Ascending aorta (tissue), 2 donors: ENCODE measurements around the gene ATOSA. TPM values are rescaled to one million over a fixed set of nuclear protein-coding genes. Genes with fewer than 3 reads are reported as not detected.

Experiments
- DNase-seq, 2 donors: peaks; one replicate each; pipeline ENCODE4 v3.0.0-alpha.2; 2019; ENCODE audit warnings: low spot score in 2 of 2
- H3K27ac ChIP-seq, 2 donors: fragments of 200-600 bp; sonication (generic); one replicate each; pipeline ENCODE4 v1.5.1; 2016 to 2017; ENCODE audit warnings: mild to moderate bottlenecking in 1 of 2
- H3K27me3 ChIP-seq: fragments of 200-600 bp; sonication (generic); one replicate; pipeline ENCODE4 v1.5.1; 2017
- H3K36me3 ChIP-seq, 2 donors: fragments of 200-600 bp; sonication (generic); one replicate each; pipeline ENCODE4 v1.5.1; 2016
- H3K4me1 ChIP-seq, 2 donors: fragments of 200-600 bp; sonication (generic); one replicate each; pipeline ENCODE4 v1.5.1; 2016 to 2017; ENCODE audit warnings: mild to moderate bottlenecking in 1 of 2
- H3K4me3 ChIP-seq, 2 donors: fragments of 200-600 bp; sonication (generic); one replicate each; pipeline ENCODE4 v1.5.1; 2016 to 2017; ENCODE audit warnings: mild to moderate bottlenecking in 1 of 2
- H3K9me3 ChIP-seq, 2 donors: fragments of 200-600 bp; sonication (generic); one replicate each; pipeline ENCODE4 v1.5.1; 2016
- CTCF ChIP-seq, 3 experiments: fragments of 200-600 bp in 2 of 3; fragments of 450-650 bp in 1 of 3; sonication (generic) in 2 of 3; IDR thresholded peaks; one replicate each; pipeline ENCODE4 v1.5.1; 2016 to 2019; ENCODE audit warnings: antibody characterized with exemption in 3 of 3, mild to moderate bottlenecking in 1 of 3, moderate library complexity in 1 of 3
- intact Hi-C: fragments of 100-400 bp; cut with DNase I; formaldehyde crosslinking; loops from one replicate; pipeline ENCODE4 v1.15.1; 2023
- total RNA-seq: library from RNA; depleted of rRNA; stranded (reverse); fragments of >200 nt; gene quantifications from one replicate; pipeline ENCODE4 v1.1.0, GENCODE V29; 2016

The ATOSA gene
- total RNA-seq, 1 donor from 2014 or later: 29.9 TPM

GRCh38 chr15:52678468-52679231 is 538 bp downstream of the ATOSA start:
- no peak for TF ChIP-seq CTCF (IDR thresholded peaks at IDR 0.05)
- peaks cover 4 to 16% of the 10 kb centered on the region in 2 donors for H3K4me1 ChIP-seq
- peaks cover 10 to 13% of the 10 kb centered on the region in 2 donors for H3K36me3 ChIP-seq
- H3K27ac ChIP-seq: peak overlapping the region; percentile 96 to 97
- intact Hi-C loops: loop anchor here (1.0 to 5.0 kb wide), 7 partner anchors 26 to 660 kb away; partner anchors contain the start of genes ARPP19, MAPK6 and MYO5A
- H3K27me3 ChIP-seq: no peaks in the 10 kb centered on the region
- H3K4me3 ChIP-seq: peak overlapping the region; percentile 82 to 84
- DNase-seq: peak; percentile 10 to 82
- H3K9me3 ChIP-seq: no peaks in the 10 kb centered on the region

- Histone ChIP-seq H3K27me3 (no peaks in the 10 kb centered on the region), H3K9me3 (no peaks in the 10 kb centered on the region), H3K4me3 (peak overlapping the region; percentile 82 to 84), H3K36me3 (peaks cover 18 to 20% of the 10 kb centered on the region in 2 donors), H3K4me1 (peaks cover 4 to 18% of the 10 kb centered on the region in 2 donors), H3K27ac (peak overlapping the region; percentile 96 to 97)
- peak in 1 of 3 experiments; percentile 30 for TF ChIP-seq CTCF (IDR thresholded peaks at IDR 0.05)
- intact Hi-C loops: loop anchor here (2.0 to 5.0 kb wide), 6 partner anchors 25 to 659 kb away; partner anchors contain the start of genes MAPK6 and MYO5A
- DNase-seq: peak; percentile 26 to 77
Observed at GRCh38 chr15:52677593-52678467, 1.4 kb downstream of the ATOSA start.

- Histone ChIP-seq H3K27me3 (no peaks in the 10 kb centered on the region), H3K36me3 (peaks cover 25 to 45% of the 10 kb centered on the region in 2 donors), H3K9me3 (no peaks in the 10 kb centered on the region), H3K4me3 (peak overlapping the region in 1 of 2 donors; percentile 15), H3K4me1 (peaks cover 4 to 18% of the 10 kb centered on the region in 2 donors), H3K27ac (no peak overlapping the region)
- TF ChIP-seq CTCF (IDR thresholded peaks at IDR 0.05): no peak
- intact Hi-C loops: loop anchor here (5.0 kb wide), 2 partner anchors 33 to 62 kb away; no protein-coding TSS in a partner anchor
- no peak for DNase-seq
Observed at GRCh38 chr15:52674831-52675230, 4.4 kb downstream of the ATOSA start.

GRCh38 chr15:52673734-52674133 is 5.5 kb downstream of the ATOSA start:
- intact Hi-C loops: no loop called here
- Histone ChIP-seq H3K27ac (no peak overlapping the region), H3K4me1 (peaks cover 4 to 18% of the 10 kb centered on the region in 2 donors), H3K9me3 (no peaks in the 10 kb centered on the region), H3K4me3 (no peak overlapping the region), H3K27me3 (no peaks in the 10 kb centered on the region), H3K36me3 (peaks cover 25 to 54% of the 10 kb centered on the region in 2 donors)
- TF ChIP-seq CTCF (IDR thresholded peaks at IDR 0.05): no peak
- no peak for DNase-seq

- intact Hi-C loops: no loop called here
- Histone ChIP-seq H3K4me1 (peaks cover 4 to 18% of the 10 kb centered on the region in 2 donors), H3K27ac (no peak overlapping the region), H3K9me3 (no peaks in the 10 kb centered on the region), H3K36me3 (peaks cover 25 to 54% of the 10 kb centered on the region in 2 donors), H3K27me3 (no peaks in the 10 kb centered on the region), H3K4me3 (no peak overlapping the region)
- no peak for DNase-seq
- no peak for TF ChIP-seq CTCF (IDR thresholded peaks at IDR 0.05)
Observed at GRCh38 chr15:52673312-52673711, 5.9 kb downstream of the ATOSA start.
